ENCODE results near the gene PDIA4.
"Not testable (repeated sequence)": the region's sequence is repeated elsewhere in the genome, so short reads cannot be mapped to it uniquely, and the experiment has no call there.

GRCh38 chr7:148979072-148979471, 49.2 kb downstream of the PDIA4 start:
- not testable (repeated sequence) for TF ChIP-seq ZNF274 (IDR thresholded peaks at IDR 0.05; ENCODE audit: low read depth, low read length); YY1 (IDR thresholded peaks at IDR 0.05; ENCODE audit: insufficient read depth, insufficient read length); SUZ12 (IDR thresholded peaks at IDR 0.05; ENCODE audit: extremely low read depth, insufficient read depth, insufficient read length)

Measured in NT2/D1 (cell line).